ENCODE results near the gene HOXD3. TPM values are rescaled to one million over a fixed set of nuclear protein-coding genes. Genes with fewer than 3 reads are reported as not detected.

Gene HOXD3
- polyA plus RNA-seq, 3 donors, result not detected

- Mint-ChIP-seq H3K36me3 (peaks cover 2 to 3% of the 10 kb centered on the region in 2 donors), H3K27me3 (ENCODE audit: low read depth in 3 of 3) (peaks cover 94 to 100% (median 95%) of the 10 kb centered on the region in 3 donors), H3K9me3 (peaks cover 0 to 28% (median 9%) of the 10 kb centered on the region in 7 donors), H3K27ac (no peak overlapping the region), H3K4me3 (peak overlapping the region in 1 of 2 donors; percentile 74), H3K4me1 (peaks cover 2% of the 10 kb centered on the region)
- Histone ChIP-seq H3K27me3 (ENCODE audit: control insufficient read depth in 2 of 2, insufficient read depth in 2 of 2, low read length in 2 of 2) (peaks cover 88 to 96% of the 10 kb centered on the region in 2 donors), H3K9me3 (replicated peaks in 1 of 2; ENCODE audit: control insufficient read depth in 1 of 2, insufficient read depth in 1 of 2, low read length in 2 of 2) (peaks cover 0 to 59% of the 10 kb centered on the region in 2 donors), H3K4me1 (ENCODE audit: control insufficient read depth in 1 of 2, insufficient read depth in 2 of 2, low read length in 2 of 2) (no peaks in the 10 kb centered on the region), H3K4me3 (replicated peaks in 1 of 3; ENCODE audit: low read depth in 2 of 3, low read length in 3 of 3) (no peak overlapping the region), H3K4me2 (replicated peaks; ENCODE audit: extremely low read depth, low read length, poor library complexity, severe bottlenecking) (no peak overlapping the region), H3K9ac (ENCODE audit: insufficient read depth, low read length, poor library complexity, severe bottlenecking) (no peak overlapping the region), H3K36me3 (replicated peaks in 1 of 2; ENCODE audit: control insufficient read depth in 1 of 2, insufficient read depth in 2 of 2, low read length in 2 of 2) (no peaks in the 10 kb centered on the region), H2AFZ (ENCODE audit: insufficient read depth, low read depth, low read length, poor library complexity, severe bottlenecking) (no peak overlapping the region), H3K27ac (ENCODE audit: low read depth in 1 of 2, low read length in 2 of 2) (no peak overlapping the region), H4K20me1 (ENCODE audit: insufficient read depth, low read length) (no peaks in the 10 kb centered on the region), H3K79me2 (ENCODE audit: insufficient read depth, low read length) (no peaks in the 10 kb centered on the region)
- DNase-seq, result no peak
- intact Hi-C loops (cut with micrococcal nuclease), result no loop called here
- WGBS (ENCODE audit: insufficient coverage), result 15% methylated on average over 14 of the region's 32 CpGs
- TF ChIP-seq CTCF (IDR thresholded peaks at IDR 0.05), result no peak
Measured at GRCh38 chr2:176147210-176147799, 9.8 kb upstream of the HOXD3 start.

- Mint-ChIP-seq H3K27ac (peak overlapping the region in 1 of 7 donors; percentile 68), H3K4me3 (peak overlapping the region in 1 of 2 donors; percentile 81), H3K36me3 (peaks cover 2 to 3% of the 10 kb centered on the region in 2 donors), H3K27me3 (ENCODE audit: low read depth in 3 of 3) (peaks cover 93 to 100% (median 98%) of the 10 kb centered on the region in 3 donors), H3K4me1 (peaks cover 2% of the 10 kb centered on the region), H3K9me3 (peaks cover 0 to 30% (median 14%) of the 10 kb centered on the region in 7 donors)
- 9% methylated on average over 26 of the region's 31 CpGs for WGBS (ENCODE audit: insufficient coverage)
- Histone ChIP-seq H3K4me3 (replicated peaks in 1 of 3; ENCODE audit: low read depth in 2 of 3, low read length in 3 of 3) (no peak overlapping the region), H3K4me2 (replicated peaks; ENCODE audit: extremely low read depth, low read length, poor library complexity, severe bottlenecking) (no peak overlapping the region), H2AFZ (ENCODE audit: insufficient read depth, low read depth, low read length, poor library complexity, severe bottlenecking) (no peak overlapping the region), H3K79me2 (ENCODE audit: insufficient read depth, low read length) (no peaks in the 10 kb centered on the region), H3K27me3 (ENCODE audit: control insufficient read depth in 2 of 2, insufficient read depth in 2 of 2, low read length in 2 of 2) (peaks cover 88 to 96% of the 10 kb centered on the region in 2 donors), H3K36me3 (replicated peaks in 1 of 2; ENCODE audit: control insufficient read depth in 1 of 2, insufficient read depth in 2 of 2, low read length in 2 of 2) (no peaks in the 10 kb centered on the region), H3K9me3 (replicated peaks in 1 of 2; ENCODE audit: control insufficient read depth in 1 of 2, insufficient read depth in 1 of 2, low read length in 2 of 2) (peaks cover 0 to 64% of the 10 kb centered on the region in 2 donors), H3K4me1 (ENCODE audit: control insufficient read depth in 1 of 2, insufficient read depth in 2 of 2, low read length in 2 of 2) (no peaks in the 10 kb centered on the region), H4K20me1 (ENCODE audit: insufficient read depth, low read length) (no peaks in the 10 kb centered on the region), H3K9ac (ENCODE audit: insufficient read depth, low read length, poor library complexity, severe bottlenecking) (no peak overlapping the region), H3K27ac (ENCODE audit: low read depth in 1 of 2, low read length in 2 of 2) (no peak overlapping the region)
- no peak for TF ChIP-seq CTCF (IDR thresholded peaks at IDR 0.05)
- intact Hi-C loops (cut with micrococcal nuclease), result no loop called here
- DNase-seq, result no peak
Measured at GRCh38 chr2:176147800-176148496, 9.2 kb upstream of the HOXD3 start.

Data from CD14-positive monocyte (primary cell).